HG03521 (cell line): Measurements from ENCODE around the gene DYNLT4.

Experiments used
- ATAC-seq: cut with Tn5 transposase; IDR thresholded peaks from one replicate; pipeline ENCODE4 v1.9.1; 2021; ENCODE audit warnings: mild to moderate bottlenecking, moderate library complexity; ENCODE audit not compliant: unreplicated experiment

DYNLT4 gene

DNA sequence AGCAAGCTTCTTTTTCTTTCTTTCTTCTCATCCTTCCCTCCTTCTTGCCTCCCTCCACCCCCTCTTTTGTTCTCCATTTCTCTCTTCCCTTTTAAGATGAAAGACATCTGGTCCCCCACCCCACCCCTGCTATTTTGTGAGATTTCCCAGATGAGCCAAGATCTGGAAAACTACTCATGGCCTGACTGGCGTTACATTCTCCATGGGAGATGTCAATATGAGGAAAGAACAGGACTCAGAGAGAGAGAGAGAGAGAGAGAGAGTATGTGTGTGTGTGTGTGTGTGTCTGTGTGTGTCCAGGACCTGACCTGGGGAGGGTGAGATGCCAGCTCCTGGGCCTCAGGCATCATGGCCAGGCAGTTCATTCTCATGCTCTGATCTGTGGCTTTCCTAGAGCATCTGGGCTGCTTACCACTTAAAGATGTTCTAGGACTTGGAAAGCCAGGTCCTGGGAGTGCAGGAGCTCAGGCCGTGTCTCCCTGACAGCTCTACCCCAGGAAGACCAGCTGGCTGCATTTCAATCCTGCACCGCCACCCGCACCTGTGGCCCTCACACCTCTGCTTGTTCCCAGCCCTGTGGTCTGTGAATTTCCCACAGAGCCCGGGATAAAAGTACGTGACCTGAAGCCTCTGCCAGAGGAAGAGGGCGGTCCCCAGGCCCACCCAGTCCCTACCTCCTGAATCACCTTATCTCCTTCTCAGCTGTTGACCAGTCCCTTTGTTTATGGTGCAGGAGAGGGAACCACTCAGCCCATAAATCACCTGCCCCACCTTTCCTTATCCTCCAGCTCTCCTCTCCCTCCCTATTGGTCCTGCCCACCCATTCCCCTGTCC, 16.0 kb downstream of the DYNLT4 start:
- ATAC-seq: no peak

- ATAC-seq: no peak
These were observed 18.9 kb downstream of the DYNLT4 start, which contains the start of gene BEST4 for GRCh38 chr1:44788120-44788860. Gene BEST4, minus strand, starts transcription at chr1:44788170. Its CDS starts 465 bp downstream, at chr1:44787705.

GRCh38 chr1:44787506-44787905, 19.6 kb downstream of the DYNLT4 start:
- ATAC-seq: no peak

DNA sequence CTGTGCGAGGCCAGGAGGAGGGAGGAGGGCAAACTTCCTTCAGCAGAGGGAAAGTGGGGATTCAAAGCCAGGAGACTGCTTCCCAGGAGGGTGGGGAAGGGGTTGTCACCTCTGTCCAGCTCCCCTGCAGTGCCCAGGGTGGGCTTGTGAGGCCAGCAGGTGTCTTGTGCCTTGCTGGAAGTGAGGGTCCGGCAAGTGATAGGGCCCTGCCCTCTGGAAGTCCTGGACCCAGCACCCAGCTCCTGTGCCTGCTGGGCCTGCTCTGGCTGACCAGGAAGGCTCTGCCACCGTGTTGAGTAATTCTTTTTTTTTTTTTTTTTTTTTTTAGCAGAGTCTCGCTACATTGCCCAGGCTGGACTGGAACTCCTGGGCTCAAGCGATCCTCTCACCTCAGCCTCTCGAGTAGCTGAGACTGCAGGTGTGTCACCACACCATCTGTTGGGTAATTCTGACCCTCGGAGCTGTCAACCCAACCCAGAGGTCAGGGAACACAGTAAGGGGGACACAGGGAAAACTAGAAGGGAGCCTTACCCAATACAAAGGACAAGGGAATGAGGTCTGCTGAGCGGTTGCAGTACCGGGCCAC, 20.2 kb downstream of the DYNLT4 start:
- ATAC-seq: no peak

GRCh38 chr1:44786138-44786840, 20.9 kb downstream of the DYNLT4 start:
- ATAC-seq: peak; percentile 36

- ATAC-seq: no peak
These were observed 21.5 kb downstream of the DYNLT4 start for GRCh38 chr1:44785501-44786137.

GRCh38 chr1:44785029-44785380, 22.1 kb downstream of the DYNLT4 start:
- no peak for ATAC-seq

DNA sequence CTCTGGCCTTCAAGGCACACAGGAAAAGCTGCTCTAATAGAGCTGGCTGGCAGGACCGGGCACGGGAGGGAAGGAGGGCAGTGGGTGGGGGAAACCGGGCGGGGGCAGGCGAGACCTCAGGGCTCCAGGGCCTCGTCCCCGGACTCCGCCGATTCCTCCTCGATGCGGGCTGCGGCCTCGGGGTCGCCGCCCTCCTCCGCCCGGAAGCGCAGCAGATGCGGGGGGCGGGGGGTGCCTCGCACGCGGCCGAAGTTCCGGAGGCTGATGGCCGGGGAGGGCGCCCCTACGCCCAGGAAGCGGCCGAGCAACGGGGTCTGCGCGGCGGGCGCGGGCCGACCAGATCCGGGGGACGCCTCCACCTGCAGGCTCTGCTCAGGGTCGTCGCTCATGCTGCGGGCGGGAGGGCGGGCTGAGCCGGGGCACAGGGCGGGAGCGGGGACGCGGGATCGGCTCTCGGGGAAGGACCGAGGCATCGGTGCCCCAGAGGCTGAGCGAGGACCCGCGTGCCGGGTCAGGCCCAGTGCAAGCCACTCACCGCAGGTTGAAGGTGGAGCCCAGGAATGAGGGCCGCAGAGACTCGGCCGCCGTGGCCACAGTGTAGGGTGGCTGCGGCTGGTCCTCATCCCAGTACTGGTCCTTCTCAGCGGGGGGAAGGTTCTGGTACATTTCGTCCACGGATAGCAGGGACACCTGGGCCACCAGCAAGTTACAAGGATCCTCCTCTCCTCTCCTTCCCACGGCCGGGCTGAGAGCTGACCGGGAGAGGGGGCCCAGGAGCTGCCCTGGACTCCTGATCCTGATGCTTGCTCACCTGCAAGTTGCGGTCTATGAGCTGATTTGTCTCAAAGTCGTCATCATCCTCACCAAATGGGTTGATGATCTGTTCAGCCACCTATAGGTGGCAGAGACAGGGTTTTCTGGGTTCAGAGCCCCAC, 22.8 kb downstream of the DYNLT4 start:
- no peak for ATAC-seq

DNA sequence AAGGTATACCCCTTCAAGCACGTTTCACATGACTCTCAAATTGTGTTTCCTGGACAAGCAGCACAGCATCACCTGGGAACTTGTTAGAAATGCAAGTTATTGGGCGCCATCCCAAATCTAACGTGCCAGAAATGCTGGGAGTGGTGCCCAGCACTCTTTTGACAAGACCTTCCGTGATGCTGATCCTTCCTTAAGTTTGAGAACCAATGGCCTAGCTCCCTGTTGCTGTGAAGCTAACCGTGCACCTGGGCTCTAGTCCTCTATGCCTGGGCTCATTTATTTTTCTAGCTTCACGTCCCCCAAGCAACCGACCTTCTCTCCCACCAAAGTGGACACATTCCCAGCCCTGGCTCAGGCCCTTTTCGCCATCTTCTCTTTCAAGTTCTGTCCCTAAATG, 23.5 kb downstream of the DYNLT4 start:
- no peak for ATAC-seq

- no peak for ATAC-seq
These were observed 26.5 kb downstream of the DYNLT4 start for GRCh38 chr1:44780583-44781121.

DNA sequence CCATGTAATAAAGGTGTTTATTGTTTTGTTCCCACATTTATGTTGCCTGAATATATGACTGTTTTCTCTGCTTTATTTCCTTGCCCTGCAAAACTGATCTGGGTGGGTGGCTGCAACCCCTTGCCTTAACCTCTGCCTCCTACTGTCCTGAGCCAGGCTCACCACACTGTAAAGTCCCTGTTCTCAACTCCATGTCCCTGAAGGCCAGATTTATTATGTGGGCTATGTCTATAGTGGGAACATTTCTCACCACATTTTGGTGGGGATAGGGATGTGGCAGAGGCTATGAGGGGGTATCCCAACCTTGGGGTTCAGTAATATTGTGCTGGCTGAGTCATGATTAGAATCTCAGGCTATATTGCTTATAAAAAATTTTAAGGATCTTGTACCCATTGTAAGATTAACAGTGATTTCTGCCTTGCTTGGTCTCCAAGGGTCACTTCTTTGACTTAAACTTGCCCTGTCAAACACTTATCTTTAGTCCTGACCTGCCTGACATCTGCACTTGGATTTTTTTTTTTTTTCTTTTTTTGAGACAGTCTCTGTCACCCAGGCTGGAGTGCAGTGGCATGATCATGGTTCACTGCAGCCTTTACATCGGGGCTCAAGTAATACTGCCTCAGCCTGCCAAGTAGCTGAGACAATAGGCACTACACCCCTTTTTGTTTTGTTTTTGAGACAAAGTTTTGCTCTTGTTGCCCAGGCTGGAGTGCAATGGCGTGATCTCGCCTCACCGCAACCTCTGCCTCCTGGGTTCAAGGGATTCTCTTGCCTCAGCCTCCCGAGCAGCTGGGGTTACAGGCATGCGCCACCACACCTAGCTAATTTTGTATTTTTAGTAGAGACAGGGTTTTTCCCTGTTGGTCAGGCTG, 28.2 kb downstream of the DYNLT4 start:
- ATAC-seq: no peak

- ATAC-seq: no peak
These were observed 29.0 kb downstream of the DYNLT4 start for GRCh38 chr1:44777969-44778635.

- ATAC-seq: no peak
These were observed 29.6 kb downstream of the DYNLT4 start for GRCh38 chr1:44777547-44777946.

DNA sequence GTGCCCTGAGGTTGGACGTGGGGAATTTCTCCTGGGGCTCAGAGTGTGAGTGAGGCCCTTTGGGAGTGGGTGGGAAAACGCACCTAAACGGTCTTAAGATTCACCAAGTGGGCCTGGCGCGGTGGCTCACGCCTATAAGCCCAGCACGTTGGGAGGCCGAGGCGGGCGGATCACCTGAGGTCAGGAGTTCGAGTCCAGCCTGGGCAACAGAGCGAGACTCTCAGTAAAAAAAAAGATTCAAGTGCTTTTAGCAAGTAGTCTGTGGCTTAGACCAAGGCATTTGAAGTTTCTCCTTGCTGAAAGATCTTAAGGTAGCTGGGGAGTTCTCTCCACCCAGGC, 30.5 kb downstream of the DYNLT4 start:
- no peak for ATAC-seq

DNA sequence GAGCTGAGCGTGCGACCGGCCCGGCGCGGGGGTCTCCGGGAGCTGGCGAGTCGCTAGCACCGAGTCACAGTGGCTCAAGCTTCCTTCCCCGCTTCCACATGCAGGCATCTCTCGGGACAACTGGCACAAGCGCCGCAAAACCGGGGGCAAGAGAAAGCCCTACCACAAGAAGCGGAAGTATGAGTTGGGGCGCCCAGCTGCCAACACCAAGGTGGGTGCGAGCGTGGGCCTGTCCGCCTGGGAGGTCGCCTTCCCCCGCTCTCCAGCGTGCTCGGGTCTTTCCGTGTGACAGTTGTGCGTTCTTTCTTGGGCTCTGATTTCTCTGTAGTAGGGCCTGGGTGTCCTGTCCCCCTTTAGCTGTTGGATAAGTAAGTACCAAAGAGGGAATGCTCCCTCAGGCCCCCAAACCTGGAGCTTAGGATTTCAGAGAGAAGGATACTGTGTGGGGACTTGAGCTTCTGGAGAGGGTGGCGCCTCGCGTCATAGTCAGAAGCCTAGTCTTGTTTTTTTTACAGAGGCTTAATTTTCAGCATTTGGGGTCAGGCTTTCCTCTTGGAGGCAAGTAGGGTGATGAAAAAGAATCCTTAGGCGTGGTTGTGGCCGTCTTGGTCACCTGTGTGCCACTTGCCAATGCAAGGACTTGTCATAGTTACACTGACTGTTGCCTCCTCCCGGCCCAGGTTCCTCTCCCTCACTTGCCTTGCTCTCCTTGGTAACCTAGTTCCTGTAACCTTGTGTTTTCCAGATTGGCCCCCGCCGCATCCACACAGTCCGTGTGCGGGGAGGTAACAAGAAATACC, 31.0 kb downstream of the DYNLT4 start:
- ATAC-seq: peak; percentile 7

- peak; percentile 77 for ATAC-seq
These were observed 31.8 kb downstream of the DYNLT4 start, which contains the start of gene RPS8 for GRCh38 chr1:44775078-44775929. Gene RPS8, plus strand, starts transcription at chr1:44775540. Its CDS starts 57 bp downstream, at chr1:44775597.
